ENCODE data around the gene LYSMD4. TPM values are rescaled to one million over a fixed set of nuclear protein-coding genes. Genes with fewer than 3 reads are reported as not detected.

Gene LYSMD4
- total and polyA plus RNA-seq, 5 donors from 2014 or later: 4.9 to 14.6 (median 6.6) TPM

- Mint-ChIP-seq H3K4me1 (peaks cover 13 to 28% (median 22%) of the 10 kb centered on the region in 4 donors), H3K9me3 (no peaks in the 10 kb centered on the region), H3K27ac (peak overlapping the region in 2 of 3 donors; percentile 7 to 83), H3K4me3 (no peak overlapping the region), H3K36me3 (peaks cover 5% of the 10 kb centered on the region), H3K27me3 (no peaks in the 10 kb centered on the region)
- Histone ChIP-seq H3K27ac (ENCODE audit: insufficient read depth, low read length, poor library complexity, severe bottlenecking) (no peak overlapping the region), H3K36me3 (ENCODE audit: control insufficient read depth, insufficient read depth, low read length) (no peaks in the 10 kb centered on the region), H3K4me3 (ENCODE audit: low read depth, low read length) (no peak overlapping the region), H3K9me3 (ENCODE audit: control insufficient read depth in 2 of 2, low read length in 2 of 2) (no peaks in the 10 kb centered on the region), H3K27me3 (ENCODE audit: control insufficient read depth, insufficient read depth, low read length) (no peaks in the 10 kb centered on the region), H3K4me1 (ENCODE audit: control insufficient read depth, insufficient read depth, low read length, poor library complexity, severe bottlenecking) (peaks cover 11% of the 10 kb centered on the region)
- no peak for ATAC-seq (ENCODE audit: low read depth in 2 of 2)
- peak in 1 of 3 donors; percentile 29 for DNase-seq
Measured at GRCh38 chr15:99703603-99704443, 29.4 kb downstream of the LYSMD4 start.

DNA sequence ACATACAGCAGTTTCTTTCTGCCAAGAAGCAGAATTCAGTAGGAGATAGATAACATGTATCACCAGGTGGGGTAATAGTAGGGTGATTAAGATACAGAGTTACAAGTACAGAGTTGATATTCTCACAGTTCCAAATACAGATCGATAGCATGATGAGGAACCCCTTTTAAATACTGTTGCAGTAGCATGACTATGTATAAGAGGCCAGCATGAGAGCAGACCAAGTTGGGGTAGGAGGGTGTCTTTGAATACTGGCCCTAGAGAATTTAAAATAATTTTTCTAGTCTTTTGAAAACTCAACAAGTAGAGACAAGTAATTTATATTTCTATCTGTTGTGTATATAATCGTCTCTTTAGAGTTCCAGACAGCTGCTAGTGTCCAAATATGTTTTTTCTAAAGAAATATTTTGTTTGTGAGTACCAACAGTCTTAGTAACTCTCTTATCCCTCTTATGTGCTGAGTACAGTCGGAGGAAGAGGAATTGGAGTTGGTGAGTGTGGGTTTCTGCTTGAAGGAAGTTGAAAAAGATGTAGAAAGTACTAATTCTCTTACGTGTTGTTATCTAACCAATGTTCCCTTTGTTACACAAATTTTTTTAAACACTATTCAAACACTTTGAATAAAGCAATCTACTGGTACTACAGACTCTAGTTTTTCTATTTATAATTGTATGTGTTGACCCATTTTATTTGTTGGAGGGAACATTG is 30.2 kb downstream of the LYSMD4 start:
- Mint-ChIP-seq H3K27ac (peak overlapping the region in 2 of 3 donors; percentile 45 to 83), H3K36me3 (no peaks in the 10 kb centered on the region), H3K4me1 (peaks cover 13 to 23% (median 18%) of the 10 kb centered on the region in 4 donors), H3K4me3 (peak overlapping the region in 1 of 4 donors; percentile 40), H3K9me3 (no peaks in the 10 kb centered on the region), H3K27me3 (no peaks in the 10 kb centered on the region)
- no peaks in the 10 kb centered on the region for H3K27me3 ChIP-seq (ENCODE audit: control insufficient read depth, insufficient read depth, low read length)
- ATAC-seq (ENCODE audit: low read depth in 2 of 2) (no peak), DNase-seq (no peak)
- no peaks in the 10 kb centered on the region for H3K9me3 ChIP-seq (ENCODE audit: control insufficient read depth in 2 of 2, low read length in 2 of 2)
- no peaks in the 10 kb centered on the region for H3K36me3 ChIP-seq (ENCODE audit: control insufficient read depth, insufficient read depth, low read length)
- H3K4me1 ChIP-seq (ENCODE audit: control insufficient read depth, insufficient read depth, low read length, poor library complexity, severe bottlenecking): peaks cover 11% of the 10 kb centered on the region
- H3K4me3 ChIP-seq (ENCODE audit: low read depth, low read length): no peak overlapping the region
- no peak overlapping the region for H3K27ac ChIP-seq (ENCODE audit: insufficient read depth, low read length, poor library complexity, severe bottlenecking)

DNA sequence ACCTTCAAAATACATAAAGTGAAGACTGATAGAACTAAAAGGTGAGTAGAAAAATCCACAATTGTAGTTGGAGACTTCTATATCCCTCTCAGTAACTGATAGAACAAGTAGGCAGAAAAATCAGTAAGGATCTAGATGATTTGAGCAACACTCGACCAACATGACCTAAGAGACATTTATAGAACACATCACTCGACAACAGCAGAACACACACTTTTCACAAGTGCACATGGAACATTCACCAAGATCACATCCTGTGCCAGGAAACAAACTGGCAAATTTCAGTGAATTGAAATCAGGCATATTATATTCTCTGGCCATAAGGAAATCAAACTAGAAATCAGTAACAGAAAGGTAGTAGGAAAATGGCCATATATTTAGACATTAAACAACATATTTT is 37.1 kb downstream of the LYSMD4 start:
- H3K9me3 Mint-ChIP-seq: no peaks in the 10 kb centered on the region
- Histone ChIP-seq H3K36me3 (ENCODE audit: control insufficient read depth, insufficient read depth, low read length) (peaks cover 22% of the 10 kb centered on the region), H3K4me1 (ENCODE audit: control insufficient read depth, insufficient read depth, low read length, poor library complexity, severe bottlenecking) (no peaks in the 10 kb centered on the region), H3K9me3 (ENCODE audit: control insufficient read depth in 2 of 2, low read length in 2 of 2) (no peaks in the 10 kb centered on the region), H3K27me3 (ENCODE audit: control insufficient read depth, insufficient read depth, low read length) (no peaks in the 10 kb centered on the region), H3K27ac (ENCODE audit: insufficient read depth, low read length, poor library complexity, severe bottlenecking) (no peak overlapping the region), H3K4me3 (ENCODE audit: low read depth, low read length) (no peak overlapping the region)
- peaks cover 37% of the 10 kb centered on the region for H3K36me3 Mint-ChIP-seq
- H3K27me3 Mint-ChIP-seq: no peaks in the 10 kb centered on the region
- H3K27ac Mint-ChIP-seq: no peak overlapping the region
- no peak overlapping the region for H3K4me3 Mint-ChIP-seq
- peaks cover 0 to 11% (median under 1%) of the 10 kb centered on the region in 4 donors for H3K4me1 Mint-ChIP-seq
- ATAC-seq (ENCODE audit: low read depth in 2 of 2): no peak
- no peak for DNase-seq

GRCh38 chr15:99692825-99693224 is 40.4 kb downstream of the LYSMD4 start:
- DNase-seq: no peak
- no peak overlapping the region for H3K4me3 ChIP-seq (ENCODE audit: low read depth, low read length)
- no peaks in the 10 kb centered on the region for H3K9me3 ChIP-seq (ENCODE audit: control insufficient read depth in 2 of 2, low read length in 2 of 2)
- no peaks in the 10 kb centered on the region for H3K4me1 ChIP-seq (ENCODE audit: control insufficient read depth, insufficient read depth, low read length, poor library complexity, severe bottlenecking)
- no peaks in the 10 kb centered on the region for H3K9me3 Mint-ChIP-seq
- no peak for ATAC-seq (ENCODE audit: low read depth in 2 of 2)
- H3K27ac ChIP-seq (ENCODE audit: insufficient read depth, low read length, poor library complexity, severe bottlenecking): no peak overlapping the region
- H3K4me3 Mint-ChIP-seq: no peak overlapping the region
- no peaks in the 10 kb centered on the region for H3K27me3 Mint-ChIP-seq
- peak overlapping the region in 1 of 3 donors; percentile 9 for H3K27ac Mint-ChIP-seq
- peaks cover 52% of the 10 kb centered on the region for H3K36me3 Mint-ChIP-seq
- peaks cover 29% of the 10 kb centered on the region for H3K36me3 ChIP-seq (ENCODE audit: control insufficient read depth, insufficient read depth, low read length)
- H3K4me1 Mint-ChIP-seq: peaks cover 0 to 24% (median under 1%) of the 10 kb centered on the region in 4 donors
- no peaks in the 10 kb centered on the region for H3K27me3 ChIP-seq (ENCODE audit: control insufficient read depth, insufficient read depth, low read length)

DNA sequence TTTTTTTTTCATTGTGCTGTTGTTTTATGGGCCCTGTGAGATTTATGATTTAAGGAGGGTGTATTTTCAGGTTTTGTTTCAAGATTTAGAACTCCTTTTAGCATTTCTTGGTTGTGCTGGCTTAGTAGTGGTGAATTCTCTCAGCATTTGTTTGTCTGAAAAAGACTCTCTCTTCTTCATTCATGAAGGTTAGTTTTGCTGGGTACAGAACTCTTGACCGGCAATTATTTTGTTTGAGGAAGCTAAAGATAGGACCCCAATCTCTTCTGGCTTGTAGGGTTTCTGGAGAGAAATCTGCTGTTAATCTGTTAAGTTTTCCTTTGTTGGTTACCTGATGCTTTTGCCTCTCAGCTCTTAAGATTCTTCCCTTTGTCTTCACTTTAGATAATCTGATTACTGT is 46.9 kb downstream of the LYSMD4 start:
- H3K4me1 Mint-ChIP-seq: peaks cover 24 to 33% (median 27%) of the 10 kb centered on the region in 4 donors
- peaks cover 0 to 18% (median 2%) of the 10 kb centered on the region in 7 donors for H3K9me3 Mint-ChIP-seq
- no peaks in the 10 kb centered on the region for H3K27me3 Mint-ChIP-seq
- H3K27ac Mint-ChIP-seq: no peak overlapping the region
- peaks cover 0 to 7% of the 10 kb centered on the region in 2 experiments for H3K9me3 ChIP-seq (ENCODE audit: control insufficient read depth in 2 of 2, low read length in 2 of 2)
- DNase-seq (no peak), ATAC-seq (ENCODE audit: low read depth in 2 of 2) (no peak)
- H3K4me1 ChIP-seq (ENCODE audit: control insufficient read depth, insufficient read depth, low read length, poor library complexity, severe bottlenecking): peaks cover 12% of the 10 kb centered on the region
- H3K36me3 ChIP-seq (ENCODE audit: control insufficient read depth, insufficient read depth, low read length): peaks cover 14% of the 10 kb centered on the region
- H3K27ac ChIP-seq (ENCODE audit: insufficient read depth, low read length, poor library complexity, severe bottlenecking): no peak overlapping the region
- no peak overlapping the region for H3K4me3 ChIP-seq (ENCODE audit: low read depth, low read length)
- no peaks in the 10 kb centered on the region for H3K27me3 ChIP-seq (ENCODE audit: control insufficient read depth, insufficient read depth, low read length)
- H3K4me3 Mint-ChIP-seq: no peak overlapping the region
- peaks cover 38% of the 10 kb centered on the region for H3K36me3 Mint-ChIP-seq

GRCh38 chr15:99683000-99683670 is 50.1 kb downstream of the LYSMD4 start:
- Mint-ChIP-seq H3K27me3 (no peaks in the 10 kb centered on the region), H3K36me3 (peaks cover 36% of the 10 kb centered on the region), H3K9me3 (peaks cover 0 to 18% (median 2%) of the 10 kb centered on the region in 7 donors), H3K4me1 (peaks cover 27 to 37% (median 29%) of the 10 kb centered on the region in 4 donors), H3K27ac (peak overlapping the region; percentile 53 to 78 (median 70)), H3K4me3 (peak overlapping the region in 2 of 4 donors; percentile 53 to 55)
- peak; percentile 74 to 86 for ATAC-seq (ENCODE audit: low read depth in 2 of 2)
- H3K4me1 ChIP-seq (ENCODE audit: control insufficient read depth, insufficient read depth, low read length, poor library complexity, severe bottlenecking): peaks cover 12% of the 10 kb centered on the region
- no peaks in the 10 kb centered on the region for H3K27me3 ChIP-seq (ENCODE audit: control insufficient read depth, insufficient read depth, low read length)
- peaks cover 15% of the 10 kb centered on the region for H3K36me3 ChIP-seq (ENCODE audit: control insufficient read depth, insufficient read depth, low read length)
- peak overlapping the region; percentile 31 for H3K27ac ChIP-seq (ENCODE audit: insufficient read depth, low read length, poor library complexity, severe bottlenecking)
- H3K9me3 ChIP-seq (ENCODE audit: control insufficient read depth in 2 of 2, low read length in 2 of 2): peaks cover 0 to 7% of the 10 kb centered on the region in 2 experiments
- peak overlapping the region; percentile 28 for H3K4me3 ChIP-seq (ENCODE audit: low read depth, low read length)
- DNase-seq: peak in 1 of 3 donors; percentile 85

GRCh38 chr15:99682455-99682854 is 50.8 kb downstream of the LYSMD4 start:
- H3K4me3 Mint-ChIP-seq: no peak overlapping the region
- peaks cover 0 to 18% (median 2%) of the 10 kb centered on the region in 7 donors for H3K9me3 Mint-ChIP-seq

More at GRCh38 chr15:99682455-99682854, 50.8 kb downstream of the LYSMD4 start:
- Mint-ChIP-seq H3K27me3 (no peaks in the 10 kb centered on the region), H3K27ac (peak overlapping the region; percentile 64 to 78 (median 70)), H3K4me1 (peaks cover 22 to 37% (median 28%) of the 10 kb centered on the region in 4 donors), H3K36me3 (peaks cover 38% of the 10 kb centered on the region)
- Histone ChIP-seq H3K4me3 (ENCODE audit: low read depth, low read length) (no peak overlapping the region), H3K36me3 (ENCODE audit: control insufficient read depth, insufficient read depth, low read length) (peaks cover 18% of the 10 kb centered on the region), H3K27me3 (ENCODE audit: control insufficient read depth, insufficient read depth, low read length) (no peaks in the 10 kb centered on the region), H3K27ac (ENCODE audit: insufficient read depth, low read length, poor library complexity, severe bottlenecking) (peak overlapping the region; percentile 35), H3K4me1 (ENCODE audit: control insufficient read depth, insufficient read depth, low read length, poor library complexity, severe bottlenecking) (peaks cover 12% of the 10 kb centered on the region), H3K9me3 (ENCODE audit: control insufficient read depth in 2 of 2, low read length in 2 of 2) (peaks cover 0 to 7% of the 10 kb centered on the region in 2 experiments)
- DNase-seq (peak in 1 of 3 donors; percentile 29), ATAC-seq (ENCODE audit: low read depth in 2 of 2) (peak in 1 of 2 donors; percentile 6)

All from CD4-positive, CD25-positive, alpha-beta regulatory T cell (primary cell).